Measurements from ENCODE around the gene MYL3. TPM values are rescaled to one million over a fixed set of nuclear protein-coding genes. Genes with fewer than 3 reads are reported as not detected.

MYL3 gene
- total RNA-seq, 4 donors from 2014 or later = 4.9 to 9.6 (median 6.0) TPM; not detected in 1

GRCh38 chr3:46856576-46857471, 6.4 kb downstream of the MYL3 start:
- no peaks in the 10 kb centered on the region for H3K36me3 ChIP-seq
- no peaks in the 10 kb centered on the region for H3K27me3 ChIP-seq
- no peak for TF ChIP-seq CTCF (IDR thresholded peaks at IDR 0.05)
- no peak for TF ChIP-seq POLR2A (IDR thresholded peaks at IDR 0.05)
- intact Hi-C loops (cut with DNase I; ENCODE audit: low total_unique reads) = no loop called here
- H3K4me3 ChIP-seq = no peak overlapping the region
- H3K27ac ChIP-seq = no peak overlapping the region
- no peaks in the 10 kb centered on the region for H3K4me1 ChIP-seq
- peak; percentile 8 to 12 for DNase-seq
- H3K9me3 ChIP-seq = no peaks in the 10 kb centered on the region

GRCh38 chr3:46854555-46854991, 8.7 kb downstream of the MYL3 start:
- Histone ChIP-seq H3K27ac (no peak overlapping the region), H3K9me3 (no peaks in the 10 kb centered on the region), H3K4me1 (no peaks in the 10 kb centered on the region), H3K27me3 (no peaks in the 10 kb centered on the region), H3K4me3 (no peak overlapping the region), H3K36me3 (no peaks in the 10 kb centered on the region)
- intact Hi-C loops (cut with DNase I; ENCODE audit: low total_unique reads) = no loop called here
- TF ChIP-seq CTCF (IDR thresholded peaks at IDR 0.05) = no peak
- TF ChIP-seq POLR2A (IDR thresholded peaks at IDR 0.05) = no peak
- DNase-seq = peak; percentile 7 to 10

GRCh38 chr3:46853441-46854415, 9.5 kb downstream of the MYL3 start:
- peak in 1 of 2 donors; percentile 5 for DNase-seq
- Histone ChIP-seq H3K4me3 (no peak overlapping the region), H3K9me3 (no peaks in the 10 kb centered on the region), H3K27me3 (no peaks in the 10 kb centered on the region), H3K4me1 (no peaks in the 10 kb centered on the region), H3K36me3 (no peaks in the 10 kb centered on the region), H3K27ac (no peak overlapping the region)
- intact Hi-C loops (cut with DNase I; ENCODE audit: low total_unique reads) = no loop called here
- TF ChIP-seq POLR2A (IDR thresholded peaks at IDR 0.05) (no peak), CTCF (IDR thresholded peaks at IDR 0.05) (no peak)

- peak in 1 of 2 donors; percentile 6 for DNase-seq
- intact Hi-C loops (cut with DNase I; ENCODE audit: low total_unique reads) = no loop called here
- TF ChIP-seq POLR2A (IDR thresholded peaks at IDR 0.05) = no peak
- TF ChIP-seq CTCF (IDR thresholded peaks at IDR 0.05) = no peak
Observed at GRCh38 chr3:46852839-46853355, 10.3 kb downstream of the MYL3 start.

More at GRCh38 chr3:46852839-46853355, 10.3 kb downstream of the MYL3 start:
- Histone ChIP-seq H3K4me1 (no peaks in the 10 kb centered on the region), H3K27me3 (no peaks in the 10 kb centered on the region), H3K27ac (no peak overlapping the region), H3K9me3 (no peaks in the 10 kb centered on the region), H3K36me3 (no peaks in the 10 kb centered on the region), H3K4me3 (no peak overlapping the region)

Data from uterus (tissue), 4 donors.